GM12874 (cell line): ENCODE measurements around the gene ERGIC1.

Experiments
- CTCF ChIP-seq: IDR thresholded peaks from 2 replicates; pipeline ENCODE4 v1.5.1; 2011; ENCODE audit warnings: low read depth, mild to moderate bottlenecking, control low read depth, low read length, moderate library complexity; ENCODE audit not compliant: insufficient read depth

ERGIC1 gene

GRCh38 chr5:172818081-172818480, 16.0 kb upstream of the ERGIC1 start:
- TF ChIP-seq CTCF = no peak

- TF ChIP-seq CTCF = no peak
These were observed 14.5 kb upstream of the ERGIC1 start for GRCh38 chr5:172819569-172819968.

GRCh38 chr5:172820046-172820767, 13.8 kb upstream of the ERGIC1 start:
- no peak for TF ChIP-seq CTCF

DNA sequence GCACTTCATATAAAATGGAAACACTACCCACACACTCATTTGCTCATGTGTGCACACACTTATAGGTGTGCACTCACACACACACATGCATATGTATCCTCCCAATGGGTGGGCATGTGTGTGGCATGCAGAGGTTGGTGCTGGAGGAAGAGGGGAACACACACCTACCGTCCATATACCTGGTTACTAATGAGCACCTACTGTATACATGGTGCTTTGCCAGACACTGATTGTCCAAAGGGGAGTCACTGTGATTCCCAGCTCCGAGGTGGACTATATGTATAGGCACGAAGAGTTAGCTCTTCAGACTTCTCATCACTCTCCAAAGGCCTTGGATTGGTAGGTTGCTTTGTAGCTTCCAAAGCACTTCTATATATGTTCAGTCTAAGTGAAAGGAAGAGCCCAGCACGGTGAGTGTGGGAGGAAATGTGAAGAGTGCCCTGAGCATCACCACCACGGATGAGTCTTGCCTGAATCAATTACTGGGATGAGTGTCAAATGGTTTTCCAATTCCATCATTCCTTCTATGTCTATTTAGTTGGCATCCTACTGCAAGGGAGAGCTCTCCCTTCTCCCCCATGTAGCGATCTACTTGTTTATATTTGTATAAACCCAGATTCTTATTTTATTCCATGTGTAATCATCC, 12.6 kb upstream of the ERGIC1 start:
- no peak for TF ChIP-seq CTCF

- no peak for TF ChIP-seq CTCF
These were observed 10.2 kb upstream of the ERGIC1 start for GRCh38 chr5:172823840-172824362.

- TF ChIP-seq CTCF = no peak
These were observed 8.3 kb upstream of the ERGIC1 start for GRCh38 chr5:172825610-172826204.

- no peak for TF ChIP-seq CTCF
These were observed 6.2 kb upstream of the ERGIC1 start for GRCh38 chr5:172827841-172828240.
